Urinary bladder (tissue), 4 donors: Measurements from ENCODE around the gene ERC2. TPM values are rescaled to one million over a fixed set of nuclear protein-coding genes. Genes with fewer than 3 reads are reported as not detected.

Source experiments
- DNase-seq: peaks from one replicate; pipeline ENCODE4 v3.0.0-alpha.2; 2015; ENCODE audit errors: extremely low spot score
- H3K27ac ChIP-seq: one replicate; pipeline ENCODE4 v1.5.1; 2013; ENCODE audit warnings: low read depth, mild to moderate bottlenecking, moderate library complexity
- H3K36me3 ChIP-seq: one replicate; pipeline ENCODE4 v1.6.1; 2013; ENCODE audit warnings: mild to moderate bottlenecking, moderate library complexity; ENCODE audit not compliant: insufficient read depth
- H3K4me1 ChIP-seq: one replicate; pipeline ENCODE4 v1.6.1; 2013; ENCODE audit warnings: mild to moderate bottlenecking, moderate library complexity; ENCODE audit not compliant: insufficient read depth
- H3K4me3 ChIP-seq: one replicate; pipeline ENCODE4 v1.5.1; 2013; ENCODE audit warnings: low read depth, low read length
- WGBS: extraction: QIAGEN DNeasy Blood & Tissue Kit; methylation state at CpG from one replicate; pipeline ENCODE4 v1.1.7; 2013; 5-methylcytosine and 5-hydroxymethylcytosine counted together
- polyA plus RNA-seq: library from polyadenylated mRNA; stranded (reverse); fragments of 200-250 nt; gene quantifications from one replicate; pipeline ENCODE4 v1.2.3, GENCODE V29; 2013
- total RNA-seq: library from RNA; depleted of rRNA; stranded (reverse); fragments of >200 nt; gene quantifications from one replicate; pipeline ENCODE4 v1.2.3, GENCODE V29; 2014
- donor health status: healthy with polysubstance abuse.
- donor health status: healthy.

Gene ERC2
- total and polyA plus RNA-seq, 2 donors: 0.49 to 3.0 TPM

DNA sequence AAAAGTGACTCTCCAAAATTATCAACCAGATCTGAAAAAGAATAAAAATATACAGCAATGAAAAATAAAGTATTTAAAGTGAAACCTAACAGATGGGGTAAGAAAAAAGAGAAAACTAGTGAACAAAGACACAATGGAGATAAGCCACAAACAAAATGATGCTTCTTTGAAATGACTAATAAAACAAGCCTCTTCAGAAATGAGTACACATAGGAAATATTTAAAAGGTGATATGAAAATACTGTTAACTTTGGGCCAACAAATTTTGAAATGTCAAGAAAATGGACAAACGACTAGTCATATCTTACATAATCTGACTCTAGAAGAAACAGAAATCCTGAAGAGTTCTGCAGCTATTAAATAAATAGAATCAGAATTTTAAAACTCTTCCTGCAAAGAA lies 164.2 kb downstream of the ERC2 start:
- no peak for DNase-seq
- H3K36me3 ChIP-seq: no peaks in the 10 kb centered on the region
- no peak overlapping the region for H3K27ac ChIP-seq
- 89% methylated on average over 1 of the region's 1 CpG for WGBS
- no peaks in the 10 kb centered on the region for H3K4me1 ChIP-seq
- H3K4me3 ChIP-seq: no peak overlapping the region

DNA sequence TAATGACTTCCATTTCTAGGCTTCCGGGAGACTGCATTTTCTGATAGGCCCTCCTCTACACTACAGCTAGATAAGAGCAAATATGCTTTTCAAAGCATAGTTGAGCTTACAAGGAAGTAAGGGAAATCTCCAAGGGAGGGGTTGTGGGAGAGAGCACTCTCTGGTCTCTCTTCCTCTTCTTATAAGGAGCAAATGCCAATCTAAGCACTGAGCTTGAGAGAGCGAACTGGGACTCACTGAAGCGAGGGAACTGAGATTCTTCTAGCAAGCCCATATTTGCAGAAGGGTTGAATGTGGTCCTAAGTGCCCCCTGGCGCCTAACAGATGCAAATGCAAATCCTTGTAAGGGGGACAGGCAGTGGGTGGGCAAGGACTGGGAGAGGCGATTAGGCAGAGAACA lies 164.8 kb downstream of the ERC2 start:
- H3K36me3 ChIP-seq: no peaks in the 10 kb centered on the region
- whole genome bisulfite sequencing: 41% methylated on average over 5 of the region's 5 CpGs
- DNase-seq: no peak

DNA sequence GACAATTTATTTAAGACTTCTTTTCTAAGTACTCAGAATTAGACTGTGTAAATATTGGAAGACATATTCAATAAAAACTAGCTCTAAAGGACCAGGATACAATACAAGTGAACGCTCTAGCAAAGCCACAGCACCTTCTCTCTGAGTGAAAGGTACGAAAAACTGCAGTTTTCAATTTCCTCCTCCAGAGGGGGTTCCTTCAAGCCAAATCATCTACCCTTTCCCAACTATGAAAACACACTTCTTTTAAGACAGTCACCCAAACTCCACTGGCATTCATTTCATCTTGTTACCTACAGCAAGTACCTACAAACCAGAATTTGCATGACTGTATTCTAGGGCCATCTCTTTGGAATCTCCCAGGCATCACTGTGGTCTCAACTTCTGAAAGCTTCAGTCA lies 165.8 kb downstream of the ERC2 start:
- DNase-seq: no peak
- Histone ChIP-seq H3K4me1 (no peaks in the 10 kb centered on the region), H3K27ac (no peak overlapping the region), H3K4me3 (no peak overlapping the region), H3K36me3 (no peaks in the 10 kb centered on the region)
- 85% methylated on average over 2 of the region's 2 CpGs for WGBS

More for the DNA sequence above, 164.8 kb downstream of the ERC2 start:
- no peaks in the 10 kb centered on the region for H3K4me1 ChIP-seq
- H3K27ac ChIP-seq: no peak overlapping the region
- no peak overlapping the region for H3K4me3 ChIP-seq

DNA sequence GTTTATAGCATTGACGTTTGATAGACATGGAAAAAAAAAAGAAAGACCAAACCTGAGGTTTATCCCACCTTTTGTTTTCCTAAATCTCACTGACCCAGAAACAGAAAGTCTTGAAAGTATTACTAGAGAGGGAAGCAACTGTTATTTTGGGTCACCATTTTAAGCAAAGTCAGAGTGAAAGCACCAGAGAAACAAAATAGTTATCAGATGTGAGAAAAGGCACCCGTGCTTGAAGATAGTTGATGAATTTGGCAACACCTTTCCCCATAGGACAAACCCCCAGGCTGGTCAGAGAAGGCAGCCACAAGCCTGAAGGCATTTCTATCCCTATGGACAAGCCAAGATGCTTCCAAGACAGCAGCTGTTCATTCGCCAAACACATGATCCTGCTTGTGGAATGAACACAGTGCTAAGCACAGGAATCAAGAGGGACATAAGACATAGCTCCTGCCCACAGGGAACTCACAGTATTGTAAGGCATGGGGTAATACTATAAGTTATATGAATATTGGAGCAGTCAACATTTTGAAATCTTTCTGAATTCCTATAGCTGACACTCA lies 170.9 kb downstream of the ERC2 start:
- Histone ChIP-seq H3K4me1 (no peaks in the 10 kb centered on the region), H3K27ac (no peak overlapping the region), H3K36me3 (no peaks in the 10 kb centered on the region), H3K4me3 (no peak overlapping the region)
- 78% methylated on average over 3 of the region's 3 CpGs for WGBS
- no peak for DNase-seq

DNA sequence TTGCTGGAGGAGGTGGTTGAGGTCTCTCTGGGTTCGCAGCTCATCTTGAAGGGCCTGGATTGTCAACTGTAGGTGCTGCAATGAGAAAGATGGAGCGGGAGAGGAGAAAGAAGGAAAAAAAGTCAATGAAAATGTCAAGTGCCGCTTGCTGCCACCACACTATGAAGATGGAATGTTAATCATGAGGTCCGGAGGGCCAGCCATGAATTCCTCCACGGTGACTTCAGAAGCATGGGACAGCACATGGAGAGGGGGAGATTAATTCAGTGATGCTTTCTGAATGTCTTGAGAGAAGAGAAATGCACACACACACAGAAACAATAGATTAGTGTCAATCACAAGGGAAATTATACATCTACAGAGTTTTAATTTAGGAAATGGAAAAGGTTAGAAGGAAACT lies 171.9 kb downstream of the ERC2 start:
- DNase-seq: no peak
- Histone ChIP-seq H3K27ac (no peak overlapping the region), H3K36me3 (no peaks in the 10 kb centered on the region), H3K4me1 (no peaks in the 10 kb centered on the region), H3K4me3 (no peak overlapping the region)
- WGBS: 76% methylated on average over 5 of the region's 5 CpGs

DNA sequence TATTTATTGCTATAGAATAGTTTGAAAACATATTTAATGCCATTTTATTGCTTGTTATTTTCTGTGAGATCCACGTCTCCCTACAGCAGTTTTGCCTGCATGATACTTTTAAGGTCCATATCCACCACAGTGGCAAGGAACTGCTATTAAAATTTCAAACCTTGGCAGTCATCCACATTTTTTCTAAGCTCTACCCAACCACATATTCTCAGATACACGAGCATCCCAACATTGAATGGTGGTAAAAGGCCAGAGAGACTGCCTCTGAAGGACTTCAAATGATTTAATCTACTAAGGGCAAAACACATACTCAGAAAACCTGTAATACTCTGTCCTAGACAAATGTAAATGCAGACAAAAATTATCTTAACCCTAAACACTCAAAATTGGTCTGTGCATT lies 173.1 kb downstream of the ERC2 start:
- WGBS: 42% methylated on average over 2 of the region's 2 CpGs
- Histone ChIP-seq H3K27ac (no peak overlapping the region), H3K4me3 (no peak overlapping the region), H3K4me1 (no peaks in the 10 kb centered on the region), H3K36me3 (no peaks in the 10 kb centered on the region)
- no peak for DNase-seq

DNA sequence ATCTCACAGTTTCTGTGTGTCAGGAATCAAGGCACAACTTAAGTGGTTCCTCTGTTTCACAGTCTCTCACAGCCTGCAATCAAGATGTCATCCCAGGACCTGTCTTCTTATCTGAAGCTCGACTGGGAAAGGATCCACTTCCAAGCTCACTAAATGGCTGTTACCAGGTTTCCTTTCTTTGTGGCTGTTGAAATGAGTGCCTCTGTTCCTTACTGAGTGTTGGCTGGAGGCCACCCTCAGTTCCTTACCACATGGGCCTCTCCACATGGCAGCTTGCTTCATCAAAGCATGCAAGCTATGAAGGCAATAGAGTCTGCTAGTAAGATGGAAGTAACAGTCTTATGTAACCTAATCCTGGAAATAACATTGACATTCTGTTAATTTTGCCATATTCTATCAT lies 174.0 kb downstream of the ERC2 start:
- H3K27ac ChIP-seq: no peak overlapping the region
- no peak overlapping the region for H3K4me3 ChIP-seq
- H3K4me1 ChIP-seq: no peaks in the 10 kb centered on the region
- 46% methylated on average over 1 of the region's 1 CpG for WGBS
- no peaks in the 10 kb centered on the region for H3K36me3 ChIP-seq
- DNase-seq: no peak

DNA sequence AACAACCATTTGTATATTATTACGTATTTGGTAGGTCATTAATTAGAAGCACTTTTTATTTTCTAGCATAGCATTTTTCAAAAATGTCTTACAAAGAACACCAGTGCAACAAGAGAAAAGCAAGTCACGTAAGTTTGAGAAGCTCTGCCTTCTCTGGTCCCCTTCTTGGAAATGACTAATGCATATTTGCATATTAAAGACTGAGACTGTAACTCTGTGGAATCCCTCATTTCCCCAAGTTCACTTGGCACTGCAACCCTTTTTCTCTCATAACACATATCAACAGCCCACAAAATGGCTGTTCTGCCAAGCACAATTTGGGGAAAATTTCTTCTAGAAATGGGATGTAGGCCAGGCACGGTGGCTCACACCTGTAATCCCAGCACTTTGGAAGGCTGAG lies 176.3 kb downstream of the ERC2 start:
- Histone ChIP-seq H3K27ac (no peak overlapping the region), H3K4me1 (no peaks in the 10 kb centered on the region), H3K4me3 (no peak overlapping the region), H3K36me3 (no peaks in the 10 kb centered on the region)
- WGBS: 87% methylated on average over 3 of the region's 3 CpGs
- no peak for DNase-seq

DNA sequence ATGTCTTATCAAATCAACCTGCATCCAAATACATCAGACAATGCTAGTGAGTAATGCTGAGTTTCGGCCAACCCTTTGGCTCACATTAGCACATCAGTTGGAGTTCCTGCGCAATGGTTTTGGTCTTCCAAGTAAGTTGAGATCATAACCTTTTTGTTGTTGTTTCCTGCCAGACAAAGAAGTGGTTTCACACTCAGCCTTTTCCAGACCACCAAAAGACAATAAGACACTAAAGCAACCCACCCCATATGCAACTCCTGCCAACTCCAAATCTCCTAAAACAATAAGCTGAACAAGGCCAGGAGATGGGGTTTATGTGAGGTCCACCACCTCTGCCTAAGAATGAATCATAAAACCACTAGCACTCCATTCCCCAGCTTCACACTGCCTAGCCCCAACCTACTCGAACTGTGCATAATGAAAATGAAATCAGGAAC lies 177.0 kb downstream of the ERC2 start:
- Histone ChIP-seq H3K27ac (no peak overlapping the region), H3K4me1 (no peaks in the 10 kb centered on the region), H3K4me3 (no peak overlapping the region), H3K36me3 (no peaks in the 10 kb centered on the region)
- no peak for DNase-seq
- WGBS: 82% methylated on average over 3 of the region's 3 CpGs

DNA sequence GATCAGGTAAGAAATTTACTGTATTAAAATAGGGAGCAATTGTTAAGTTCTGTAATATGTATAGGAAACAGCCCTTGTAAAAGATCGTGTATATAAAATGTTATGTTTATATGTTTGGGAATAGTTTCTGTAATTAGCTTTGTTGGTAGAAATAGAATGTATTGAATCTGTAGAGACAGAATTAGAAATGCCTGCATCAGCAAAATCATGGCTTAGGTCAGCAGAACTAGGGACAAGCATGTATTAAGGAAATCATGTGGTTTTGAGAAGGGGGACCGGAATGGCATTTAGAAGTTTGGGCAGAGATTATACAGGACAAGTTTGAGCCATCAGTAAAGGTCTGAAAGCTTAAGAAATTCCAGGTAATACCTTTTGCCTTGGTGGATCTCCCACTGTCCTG lies 177.9 kb downstream of the ERC2 start:
- WGBS: 72% methylated on average over 2 of the region's 2 CpGs
- no peak overlapping the region for H3K27ac ChIP-seq
- no peaks in the 10 kb centered on the region for H3K36me3 ChIP-seq
- H3K4me1 ChIP-seq: no peaks in the 10 kb centered on the region
- H3K4me3 ChIP-seq: no peak overlapping the region
- DNase-seq: no peak

DNA sequence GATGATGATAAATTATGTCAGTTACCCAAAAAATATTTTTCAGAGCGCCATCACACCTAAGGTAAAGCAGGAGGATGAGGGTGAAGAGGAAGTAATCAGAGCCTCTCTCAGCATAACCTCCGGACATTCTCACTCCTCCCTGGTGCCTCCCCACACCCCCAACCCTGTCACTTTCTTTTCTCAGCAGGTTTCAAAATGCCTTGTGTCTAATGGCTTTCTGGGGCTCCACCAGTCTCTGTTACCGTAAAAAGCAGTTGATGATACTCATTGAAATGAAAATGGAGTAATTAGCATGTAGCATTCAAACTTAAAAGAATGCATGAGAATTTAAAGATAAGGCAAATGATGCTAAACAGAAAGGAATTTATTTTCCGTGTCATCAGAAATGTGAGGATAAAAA lies 180.0 kb downstream of the ERC2 start:
- Histone ChIP-seq H3K36me3 (no peaks in the 10 kb centered on the region), H3K27ac (no peak overlapping the region), H3K4me1 (no peaks in the 10 kb centered on the region), H3K4me3 (no peak overlapping the region)
- 76% methylated on average over 4 of the region's 4 CpGs for WGBS
- DNase-seq: no peak

DNA sequence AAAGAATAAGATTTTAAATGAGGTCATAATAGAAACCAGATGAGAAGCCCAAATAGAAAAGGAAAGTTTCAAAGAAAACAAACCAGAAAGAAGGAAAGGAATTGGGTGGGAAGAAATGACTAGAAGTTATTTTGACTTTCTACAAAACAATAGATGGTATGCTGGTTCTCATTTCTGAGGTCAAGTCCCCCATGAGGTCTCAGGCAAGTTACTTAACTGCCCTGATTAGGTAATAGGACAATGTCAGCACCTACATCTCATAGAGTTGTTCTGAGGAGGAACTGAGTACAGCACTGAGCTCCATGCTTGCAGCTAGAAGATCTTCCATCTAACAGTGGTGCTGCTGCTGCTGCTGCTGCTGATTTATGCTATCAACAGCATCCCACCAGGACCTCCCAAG lies 185.9 kb downstream of the ERC2 start:
- no peak overlapping the region for H3K27ac ChIP-seq
- no peak overlapping the region for H3K4me3 ChIP-seq
- H3K36me3 ChIP-seq: no peaks in the 10 kb centered on the region
- H3K4me1 ChIP-seq: no peaks in the 10 kb centered on the region
- DNase-seq: no peak

DNA sequence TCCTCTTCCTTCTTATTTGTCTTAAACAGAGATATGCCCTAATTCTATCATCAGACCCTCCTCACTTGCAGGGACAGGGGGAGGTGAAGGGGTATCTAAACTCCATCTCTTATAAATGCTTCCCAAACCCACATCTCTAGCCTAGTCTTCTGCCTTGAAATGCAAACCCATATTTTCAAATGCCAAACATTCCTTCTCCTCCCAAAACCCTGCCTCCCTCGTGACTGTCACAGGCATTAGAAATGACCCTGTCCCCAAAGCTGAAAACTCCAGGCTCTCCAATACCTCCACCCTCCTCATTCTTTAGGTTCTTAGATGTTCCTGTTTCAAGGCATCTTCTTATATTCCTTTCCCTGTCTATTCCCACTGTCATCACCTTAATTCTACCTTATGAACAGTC lies 191.0 kb downstream of the ERC2 start:
- Histone ChIP-seq H3K4me3 (no peak overlapping the region), H3K36me3 (no peaks in the 10 kb centered on the region), H3K27ac (no peak overlapping the region), H3K4me1 (no peaks in the 10 kb centered on the region)
- WGBS: 58% methylated on average over 1 of the region's 1 CpG
- DNase-seq: no peak

DNA sequence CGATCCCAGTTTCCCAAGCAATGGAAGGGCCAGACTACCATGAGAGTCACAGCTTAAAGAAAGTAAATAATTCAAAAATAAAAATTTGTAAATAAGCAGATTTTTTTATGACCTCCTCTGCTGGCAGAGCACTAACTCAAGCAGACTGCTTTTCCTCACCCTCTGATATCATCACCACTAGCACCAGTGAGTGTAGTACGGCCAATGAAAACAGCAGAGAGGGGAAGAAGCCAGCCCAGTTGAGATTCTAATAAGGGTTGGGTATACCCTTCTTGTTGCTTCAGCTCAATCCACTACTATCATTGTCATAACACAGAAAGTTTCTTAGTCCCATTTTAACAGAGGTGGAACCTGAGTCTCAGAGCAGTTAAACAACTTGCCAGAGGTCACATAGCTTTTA lies 193.1 kb downstream of the ERC2 start:
- Histone ChIP-seq H3K27ac (no peak overlapping the region), H3K4me1 (no peaks in the 10 kb centered on the region), H3K36me3 (no peaks in the 10 kb centered on the region), H3K4me3 (no peak overlapping the region)
- 73% methylated on average over 2 of the region's 2 CpGs for WGBS
- no peak for DNase-seq
